Activated B cell treated with CpG ODN at 0.5 μM for 24 hours (primary cell): Measurements from ENCODE around the gene GNS. TPM values are rescaled to one million over a fixed set of nuclear protein-coding genes. Genes with fewer than 3 reads are reported as not detected.

Experiments used
- ATAC-seq: fragments of 200-7000 bp; cut with Tn5 transposase; one replicate; pipeline ENCODE4 v1.10.0; 2021; ENCODE audit warnings: low read depth, mild to moderate bottlenecking, moderate library complexity
- CTCF ChIA-PET: fragments of 350-600 bp; sonication (Branson Sonifier 250); formaldehyde crosslinking; loops from one replicate; lab custom pipeline; 2021; ENCODE audit warnings: antibody characterized with exemption; lab: Charles Lee
- POLR2A ChIA-PET: fragments of 350-600 bp; sonication (Branson Sonifier 250); formaldehyde crosslinking; loops from one replicate; lab custom pipeline; 2021; ENCODE audit warnings: antibody characterized with exemption; lab: Charles Lee
- DNase-seq: peaks from one replicate; pipeline ENCODE4 v3.0.0; 2022
- H3K27ac Mint-ChIP-seq: one replicate; pipeline ENCODE4 v1.8.0; 2020; ENCODE audit warnings: mixed read lengths
- H3K27me3 Mint-ChIP-seq: one replicate; pipeline ENCODE4 v1.8.0; 2021; ENCODE audit warnings: mixed read lengths
- H3K36me3 Mint-ChIP-seq: one replicate; pipeline ENCODE4 v1.8.0; 2021; ENCODE audit warnings: low read depth, mixed read lengths
- H3K4me1 Mint-ChIP-seq: one replicate; pipeline ENCODE4 v1.8.0; 2021; ENCODE audit warnings: mixed read lengths
- H3K4me3 Mint-ChIP-seq: one replicate; pipeline ENCODE4 v1.8.0; 2020; ENCODE audit warnings: mild to moderate bottlenecking, mixed read lengths
- H3K9me3 Mint-ChIP-seq: one replicate; pipeline ENCODE4 v1.8.0; 2020; ENCODE audit warnings: mixed read lengths
- CTCF ChIP-seq: fragments of 200-600 bp; IDR thresholded peaks from one replicate; pipeline ENCODE4 v1.8.0; 2022; ENCODE audit warnings: antibody characterized with exemption, mild to moderate bottlenecking
- intact Hi-C: fragments of 100-400 bp; cut with micrococcal nuclease; formaldehyde crosslinking; loops from one replicate; pipeline ENCODE4 v1.15.1; 2024
- total RNA-seq: library from RNA; stranded (reverse); gene quantifications from 2 replicates; pipeline ENCODE4 v1.2.3, GENCODE V29; 2022

GNS gene
- total RNA-seq, 1 donor from 2014 or later, result 16.3 TPM

GRCh38 chr12:64752032-64752431, 7.2 kb downstream of the GNS start:
- no peaks in the 10 kb centered on the region for H3K27me3 Mint-ChIP-seq
- H3K27ac Mint-ChIP-seq, result no peak overlapping the region
- ATAC-seq (no peak), DNase-seq (no peak)
- intact Hi-C loops, result no loop called here
- no peaks in the 10 kb centered on the region for H3K9me3 Mint-ChIP-seq
- peaks cover 45% of the 10 kb centered on the region for H3K36me3 Mint-ChIP-seq
- H3K4me1 Mint-ChIP-seq, result peaks cover 18% of the 10 kb centered on the region
- no peak for TF ChIP-seq CTCF
- CTCF ChIA-PET, result no interaction called here
- POLR2A ChIA-PET, result no interaction called here
- H3K4me3 Mint-ChIP-seq, result no peak overlapping the region

GRCh38 chr12:64749461-64750200, 9.6 kb downstream of the GNS start:
- Mint-ChIP-seq H3K27ac (no peak overlapping the region), H3K27me3 (no peaks in the 10 kb centered on the region), H3K4me1 (peaks cover 7% of the 10 kb centered on the region), H3K36me3 (peaks cover 64% of the 10 kb centered on the region), H3K9me3 (no peaks in the 10 kb centered on the region), H3K4me3 (no peak overlapping the region)
- TF ChIP-seq CTCF, result no peak
- DNase-seq (no peak), ATAC-seq (no peak)
- intact Hi-C loops, result no loop called here
- CTCF ChIA-PET, result interaction anchor here (0.6 kb wide), 1 partner anchor 53 kb away, joined by 3 read pairs; no protein-coding TSS in a partner anchor
- POLR2A ChIA-PET, result no interaction called here

- Mint-ChIP-seq H3K4me1 (no peaks in the 10 kb centered on the region), H3K36me3 (peaks cover 72% of the 10 kb centered on the region), H3K27ac (no peak overlapping the region), H3K27me3 (no peaks in the 10 kb centered on the region), H3K4me3 (no peak overlapping the region), H3K9me3 (no peaks in the 10 kb centered on the region)
- intact Hi-C loops, result no loop called here
- ChIA-PET POLR2A (no interaction called here), CTCF (interaction anchor here (0.6 kb wide), 1 partner anchor 198 kb away, joined by 3 read pairs; no protein-coding TSS in a partner anchor)
- DNase-seq (no peak), ATAC-seq (no peak)
- TF ChIP-seq CTCF, result no peak
Observed at GRCh38 chr12:64747695-64748094, 11.5 kb downstream of the GNS start.

- Mint-ChIP-seq H3K27ac (no peak overlapping the region), H3K27me3 (no peaks in the 10 kb centered on the region), H3K4me1 (no peaks in the 10 kb centered on the region), H3K36me3 (peaks cover 73% of the 10 kb centered on the region), H3K4me3 (no peak overlapping the region), H3K9me3 (no peaks in the 10 kb centered on the region)
- ChIA-PET CTCF (no interaction called here), POLR2A (no interaction called here)
- DNase-seq, result no peak
- no peak for TF ChIP-seq CTCF
- intact Hi-C loops, result no loop called here
- ATAC-seq, result no peak
Observed at GRCh38 chr12:64746663-64747062, 12.5 kb downstream of the GNS start.

GRCh38 chr12:64745980-64746379, 13.2 kb downstream of the GNS start:
- POLR2A ChIA-PET, result interaction anchor here (0.6 kb wide), 1 partner anchor 141 kb away, joined by 5 read pairs; no protein-coding TSS in a partner anchor
- Mint-ChIP-seq H3K4me1 (no peaks in the 10 kb centered on the region), H3K4me3 (no peak overlapping the region), H3K36me3 (peaks cover 73% of the 10 kb centered on the region), H3K9me3 (no peaks in the 10 kb centered on the region), H3K27ac (no peak overlapping the region), H3K27me3 (no peaks in the 10 kb centered on the region)
- DNase-seq, result no peak
- TF ChIP-seq CTCF, result no peak
- intact Hi-C loops, result no loop called here
- CTCF ChIA-PET, result no interaction called here
- ATAC-seq, result no peak
